Measurements from ENCODE around the gene MYL7. TPM values are rescaled to one million over a fixed set of nuclear protein-coding genes. Genes with fewer than 3 reads are reported as not detected.

The MYL7 gene
- polyA plus RNA-seq, 10 donors, result 2.4 to 11.2 (median 5.4) TPM

DNA sequence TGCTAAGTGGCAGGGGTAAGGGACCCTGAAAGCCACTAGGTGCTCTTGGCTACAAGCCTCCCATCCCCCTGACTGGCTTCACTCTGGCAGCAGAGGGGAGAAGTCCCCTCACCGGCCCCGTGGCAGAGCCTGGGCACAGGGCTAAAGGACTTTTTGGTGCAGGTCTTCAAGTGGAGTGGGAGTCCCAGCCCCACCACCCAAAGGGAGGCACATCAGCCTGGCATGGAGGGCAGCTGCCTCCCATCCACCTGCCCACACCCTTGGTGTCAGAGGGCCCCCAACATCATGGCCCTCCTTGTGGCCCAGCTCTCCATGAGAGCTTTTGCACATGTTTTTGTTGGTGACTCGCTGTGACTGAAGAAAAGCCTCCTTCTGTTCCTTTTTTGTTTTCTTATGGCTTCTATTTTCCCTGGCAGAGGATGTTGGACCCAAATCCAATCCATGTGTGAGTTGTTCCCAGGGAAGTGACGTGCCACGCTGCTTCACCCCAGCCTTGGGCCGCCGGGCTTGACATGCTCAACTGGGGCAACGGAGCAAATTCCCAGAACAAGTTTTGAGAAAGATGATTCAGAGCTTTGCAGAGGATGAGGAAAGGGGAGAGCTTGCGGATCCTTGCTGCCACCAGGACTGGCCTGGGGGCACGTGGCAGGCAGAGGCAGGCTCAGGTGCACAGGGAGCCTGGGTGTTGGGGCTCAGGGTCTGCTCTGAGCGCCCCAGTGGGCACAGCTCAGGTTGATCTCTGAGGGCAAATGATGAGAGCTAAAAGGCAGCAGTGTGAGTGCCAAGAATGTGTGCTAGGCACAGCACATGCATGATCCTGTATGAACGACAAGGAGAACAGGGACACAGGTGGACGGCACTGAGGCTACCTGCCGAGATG lies 38.9 kb downstream of the MYL7 start:
- DNase-seq, result peak in 1 of 3 donors; percentile 50

DNA sequence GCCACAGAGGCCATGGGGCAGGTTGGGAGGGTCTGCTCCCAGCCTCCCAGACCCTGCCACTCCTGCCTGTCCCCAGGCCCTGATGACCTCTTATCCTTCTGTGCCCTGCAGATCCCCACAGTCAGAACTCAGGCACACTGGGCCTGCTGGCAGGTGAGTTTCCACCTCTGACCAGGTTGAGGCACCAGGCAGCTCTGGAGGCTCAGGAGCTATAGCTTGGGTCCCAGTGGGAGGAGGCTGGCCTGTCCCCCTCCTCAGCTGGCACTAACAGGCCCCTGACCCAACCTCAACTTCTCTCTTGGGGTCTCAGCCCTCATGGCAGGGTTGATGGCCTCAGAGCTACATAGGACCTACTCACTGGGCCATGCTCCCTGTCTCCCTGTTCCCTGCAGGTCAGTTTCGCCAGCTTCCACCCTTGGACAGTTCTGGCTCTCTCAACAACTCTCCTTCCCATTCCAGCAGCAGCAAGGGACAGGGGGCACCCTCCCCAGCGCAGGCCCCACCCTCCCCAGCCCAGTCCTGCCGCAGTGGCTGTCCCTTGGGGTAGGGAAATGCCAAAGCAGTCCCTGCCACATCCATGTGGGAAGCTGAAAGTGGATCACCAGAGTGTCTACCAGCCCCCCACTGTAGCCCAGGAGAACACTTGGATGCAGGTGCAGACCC lies 39.7 kb downstream of the MYL7 start:
- no peak for DNase-seq

DNA sequence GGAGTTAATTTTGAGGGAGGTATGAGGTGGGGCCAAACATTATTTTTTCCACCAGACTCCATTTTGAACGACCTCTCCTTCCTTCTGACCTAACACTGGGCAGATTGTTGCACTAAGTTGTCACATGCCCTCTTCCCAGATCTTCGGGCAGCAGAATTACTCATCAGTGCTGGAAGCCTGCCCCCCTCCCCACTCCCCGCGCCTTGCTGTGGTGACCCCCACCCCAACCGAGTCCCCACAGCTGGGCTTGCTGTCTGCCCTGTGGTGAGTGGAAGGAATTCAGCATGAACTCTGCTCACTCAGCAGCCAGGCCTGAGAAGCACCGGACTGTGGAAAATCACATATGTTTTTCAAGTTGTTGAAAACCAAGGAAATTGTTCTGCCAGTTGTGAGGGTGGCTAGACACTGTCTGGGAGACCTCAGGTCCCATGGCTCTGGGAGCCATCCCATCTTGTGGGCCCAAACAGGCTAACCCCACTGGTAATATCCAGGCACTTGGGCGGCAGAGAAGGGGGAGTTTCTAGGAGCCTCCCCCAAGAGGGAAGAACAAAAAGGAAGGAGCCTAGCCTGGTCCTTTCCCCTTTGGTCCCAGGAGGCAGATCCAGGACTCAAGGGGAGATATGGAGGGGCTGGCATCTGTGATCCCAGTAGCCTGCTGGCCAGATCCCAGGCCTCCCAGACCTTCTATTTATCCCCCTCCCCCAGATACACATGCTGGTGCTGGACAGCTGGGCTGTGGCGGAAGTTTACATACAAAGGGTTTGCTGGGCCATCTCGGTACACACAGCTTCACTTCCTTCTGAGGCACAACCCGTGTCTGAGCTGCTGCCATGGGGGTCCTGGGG lies 40.5 kb downstream of the MYL7 start:
- peak in 1 of 3 donors; percentile 73 for DNase-seq

DNA sequence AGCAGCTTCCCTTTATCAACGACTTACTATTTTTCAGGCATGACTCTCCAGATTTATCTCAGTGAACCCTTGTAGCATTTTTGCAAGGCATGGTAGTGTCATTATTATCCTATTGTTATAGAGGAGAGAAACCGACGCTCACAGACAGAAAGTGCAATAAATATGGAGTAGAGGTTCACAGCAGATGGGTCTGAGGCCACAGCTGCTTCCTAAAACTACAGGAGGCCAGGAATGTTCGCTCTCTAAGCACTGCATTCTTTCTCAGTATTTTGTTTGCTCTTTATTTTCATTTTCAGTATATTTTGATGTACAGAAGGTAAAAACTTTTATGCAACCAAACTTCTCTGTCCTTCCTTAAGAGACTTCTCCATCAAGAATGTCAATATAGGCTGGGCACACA lies 41.5 kb downstream of the MYL7 start:
- DNase-seq, result no peak

DNA sequence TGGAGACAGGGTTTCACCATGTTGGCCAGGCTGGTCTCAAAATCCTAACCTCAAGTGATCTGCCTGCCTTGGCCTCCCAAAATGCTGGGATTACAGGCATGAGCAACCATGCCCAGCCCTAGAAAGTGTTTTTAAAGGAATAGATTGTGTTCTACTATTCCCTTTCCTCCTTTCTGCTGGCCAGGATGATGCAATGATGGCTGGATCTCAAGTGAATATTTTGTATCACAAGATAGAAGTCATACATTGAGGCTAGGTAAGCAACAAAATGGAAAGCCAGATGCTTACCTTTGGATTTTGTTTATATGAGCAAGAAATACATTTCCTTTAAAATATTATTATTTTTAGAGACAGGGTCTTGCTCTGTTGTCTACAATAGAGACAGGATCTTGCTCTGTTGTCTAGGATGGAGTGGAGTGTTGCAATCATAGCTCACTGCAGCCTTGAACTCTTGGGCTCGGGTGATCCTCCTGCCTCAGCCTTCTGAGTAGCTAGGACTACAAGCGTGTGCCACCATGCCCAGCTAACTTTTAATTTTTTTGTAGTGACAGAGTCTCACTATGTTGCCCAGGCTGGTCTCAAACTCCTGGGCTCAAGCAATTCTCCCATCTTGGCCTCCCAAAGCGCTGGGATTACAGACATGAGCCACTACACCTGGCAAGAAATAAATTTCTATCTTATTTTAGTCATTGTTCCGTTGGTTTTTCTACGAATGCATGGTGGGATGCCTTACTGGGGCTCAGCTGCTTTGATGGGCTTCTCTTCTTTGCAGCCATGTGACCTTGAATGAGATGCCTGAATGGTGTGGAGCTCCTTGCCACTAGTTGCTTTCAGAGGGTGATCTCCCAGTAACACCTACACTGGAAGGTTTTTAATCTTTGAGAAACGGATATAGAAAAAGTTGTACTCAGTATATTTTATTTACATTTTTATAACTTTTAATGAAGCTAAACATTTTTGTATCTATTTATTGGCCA lies 42.8 kb downstream of the MYL7 start:
- no peak for DNase-seq

DNA sequence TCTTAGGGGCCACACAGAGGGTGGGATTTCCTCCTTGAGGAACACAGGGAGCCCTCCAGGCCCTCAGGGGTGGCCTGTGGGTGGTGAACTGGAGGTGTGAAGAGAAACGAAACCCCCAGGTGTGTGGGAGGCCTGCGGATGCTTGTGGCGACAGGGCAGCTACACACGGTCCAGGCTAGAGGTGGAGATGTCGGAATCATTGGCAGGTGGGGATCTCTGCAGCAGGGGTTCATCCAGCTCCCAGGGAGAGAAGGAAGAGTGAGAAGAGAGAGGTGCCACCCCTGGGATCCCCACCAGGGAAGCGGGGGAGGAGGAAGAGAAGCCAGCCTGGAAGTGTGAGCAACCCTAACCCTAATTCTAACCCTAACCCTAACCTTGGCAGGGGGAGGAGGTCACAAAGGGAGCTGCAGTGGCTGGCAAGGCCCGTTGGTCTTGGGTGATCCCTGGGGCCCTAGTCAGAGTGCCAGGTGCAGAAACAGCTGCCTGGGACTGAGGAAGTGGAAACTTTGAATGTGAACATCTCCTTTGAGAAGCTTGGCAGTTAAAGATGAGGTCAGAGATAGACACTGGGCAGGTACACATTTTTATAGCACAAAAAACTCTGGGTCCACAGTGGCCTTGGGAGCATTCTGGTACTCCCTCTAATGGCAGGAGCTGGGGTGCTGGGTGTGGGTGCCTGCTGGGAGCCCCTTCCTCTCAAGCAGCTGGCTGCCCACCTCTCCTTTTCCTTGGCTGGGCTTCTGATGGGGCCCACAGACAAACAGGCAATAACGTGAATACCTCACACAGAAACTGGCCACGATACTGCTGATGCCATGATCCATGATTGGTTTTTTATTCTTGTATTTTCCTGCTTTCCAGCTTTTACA lies 43.8 kb downstream of the MYL7 start:
- DNase-seq, result no peak

DNA sequence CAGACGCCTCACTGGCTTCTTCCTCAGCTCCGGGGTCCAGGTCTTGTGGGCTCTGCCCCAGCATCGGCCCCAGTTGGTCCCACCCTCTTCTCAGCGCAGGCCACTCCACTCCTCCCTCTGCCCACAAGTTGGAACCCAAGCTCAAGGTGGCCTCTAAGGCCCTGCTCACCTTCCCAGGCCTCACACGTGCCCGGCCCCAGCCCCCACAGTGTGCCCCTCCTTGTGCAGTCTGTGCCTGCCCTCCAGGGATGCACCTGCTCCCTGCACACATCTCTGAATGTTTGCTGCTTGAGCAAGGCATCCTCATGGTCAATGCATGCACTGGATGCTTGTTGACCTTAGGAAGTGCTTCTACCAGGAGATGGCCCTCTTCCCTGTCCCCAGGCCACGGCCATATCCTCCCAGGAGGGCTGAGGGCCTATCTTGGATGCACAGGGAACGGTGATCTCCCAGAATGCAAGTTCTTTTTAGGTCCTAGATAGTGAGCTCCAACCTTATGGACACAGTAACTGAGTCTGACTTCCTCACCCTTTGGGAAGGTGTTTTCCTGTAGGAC lies 44.7 kb downstream of the MYL7 start:
- DNase-seq, result no peak

DNA sequence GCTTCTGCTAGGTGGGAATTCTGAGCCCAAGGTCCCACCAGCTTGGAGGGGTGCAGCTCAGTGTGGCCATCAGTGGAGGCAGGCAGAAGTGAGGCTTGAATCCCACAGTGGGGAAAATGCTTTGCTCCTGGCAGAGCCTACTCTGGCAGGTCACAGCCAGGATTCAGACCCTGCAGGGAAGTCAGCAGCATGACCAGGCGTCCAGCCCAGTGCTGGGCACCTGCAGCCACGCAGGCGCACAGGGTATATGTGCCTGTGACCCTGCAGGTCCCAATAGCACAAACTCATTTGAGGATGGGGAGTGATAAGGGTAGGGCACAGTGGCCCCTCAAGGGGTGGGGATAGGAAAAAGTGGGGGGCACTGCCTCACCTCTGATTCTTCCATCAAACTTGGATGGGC lies 45.4 kb downstream of the MYL7 start:
- DNase-seq, result no peak

DNA sequence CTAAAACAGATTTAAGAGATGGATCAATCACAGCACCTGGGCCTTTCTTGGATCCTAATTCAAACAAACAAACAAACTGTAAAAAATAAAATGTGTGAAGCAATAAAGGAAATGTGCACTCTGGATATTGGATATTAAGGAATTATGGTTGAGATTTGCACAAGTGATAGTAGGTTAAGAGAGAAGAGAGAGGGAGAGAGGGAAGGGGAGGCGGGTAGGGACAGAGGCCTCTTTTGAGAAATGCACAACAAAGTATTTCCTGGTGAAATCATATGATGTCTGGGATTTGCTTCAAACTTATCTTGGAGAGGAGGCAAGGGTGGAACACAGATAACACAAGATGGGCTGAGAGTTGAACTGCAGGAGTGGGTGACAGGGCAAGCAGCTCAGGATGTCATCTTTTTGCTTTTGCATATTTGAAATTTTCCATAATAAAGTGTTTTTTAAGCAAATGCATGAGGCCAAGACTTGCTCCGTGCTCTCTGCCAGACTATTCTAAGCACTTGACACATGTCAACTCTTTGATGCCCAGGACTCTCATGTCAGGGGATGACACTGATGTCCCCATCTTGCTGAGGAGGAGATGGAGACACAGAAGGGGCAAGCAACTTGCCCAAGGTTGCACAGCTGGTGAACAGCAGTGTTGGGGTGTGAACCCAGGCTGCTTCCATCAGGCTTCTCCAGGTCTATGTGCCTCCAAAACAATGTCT lies 46.1 kb downstream of the MYL7 start:
- peak in 1 of 3 donors; percentile 57 for DNase-seq

DNA sequence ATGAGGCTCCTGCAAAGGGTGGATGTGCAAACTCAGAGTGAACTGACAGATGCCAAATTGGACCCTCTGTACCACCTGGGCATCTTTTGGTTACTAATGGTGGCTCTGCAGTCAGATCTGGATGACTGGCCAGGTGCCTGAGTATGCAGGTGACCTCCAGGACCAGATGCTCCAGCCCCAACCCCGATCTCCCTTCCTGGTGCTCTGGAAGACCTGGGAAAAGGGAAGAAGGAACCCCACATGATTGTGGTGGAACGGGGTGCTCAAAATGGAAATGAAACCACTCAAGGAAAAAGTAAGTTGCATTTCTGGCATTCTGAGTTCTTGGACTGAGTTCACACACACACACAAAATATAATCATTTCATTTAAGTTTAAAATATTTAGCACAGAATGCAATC lies 46.8 kb downstream of the MYL7 start:
- DNase-seq, result peak in 1 of 3 donors; percentile 30

DNA sequence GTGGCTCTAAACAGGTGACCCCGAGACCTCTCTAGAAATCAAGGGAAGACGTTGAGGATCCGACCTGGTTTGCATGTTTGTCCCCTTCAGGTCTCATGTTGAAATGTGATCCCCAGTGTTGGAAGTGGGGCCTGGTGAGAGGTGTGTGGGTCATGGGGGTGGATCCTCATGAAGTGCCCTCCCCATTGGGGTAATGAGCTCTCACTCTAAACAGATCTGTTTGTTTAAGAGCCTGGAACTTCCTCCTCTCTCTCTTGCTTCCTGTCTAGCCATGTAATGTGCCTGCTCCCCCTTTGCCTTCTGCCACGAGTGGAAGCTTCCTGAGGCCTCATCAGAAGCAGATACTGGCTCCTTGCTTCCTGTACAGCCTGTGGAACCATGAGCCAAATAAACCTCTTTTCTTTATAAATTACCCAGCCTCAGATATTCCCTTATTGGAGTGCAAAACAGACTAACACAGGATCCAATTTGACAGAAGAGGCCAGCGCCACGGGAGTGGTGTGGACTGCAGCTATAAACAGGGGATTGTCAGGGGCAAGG lies 48.0 kb downstream of the MYL7 start:
- no peak for DNase-seq

Other genes with a start within 250 kb of the MYL7 start
- 10 to 100 TPM; 15.7 to 22.7 (median 20.4) TPM for gene URGCP, start 234.7 kb downstream of the MYL7 start, polyA plus RNA-seq (ENCODE audit: insufficient read length in 10 of 10)
- 10 to 100 TPM; 14.6 to 23.6 (median 20.4) TPM for gene UBE2D4, start 214.9 kb downstream of the MYL7 start, polyA plus RNA-seq (ENCODE audit: insufficient read length in 10 of 10)
- gene SPDYE1, start 143.4 kb downstream of the MYL7 start, polyA plus RNA-seq (ENCODE audit: insufficient read length in 10 of 10), result 1 to 10 TPM in 3 of 10 donors, under 1 TPM in 7; 0.20 to 2.0 (median 0.73) TPM
- gene DBNL, start 96.6 kb downstream of the MYL7 start, polyA plus RNA-seq (ENCODE audit: insufficient read length in 10 of 10), result 10 to 100 TPM; 33.9 to 60.6 (median 44.6) TPM
- 100 to 1,000 TPM; 100 to 285 (median 240) TPM for gene PGAM2, start 75.8 kb downstream of the MYL7 start, polyA plus RNA-seq (ENCODE audit: insufficient read length in 10 of 10)
- gene POLM, start 58.8 kb downstream of the MYL7 start, polyA plus RNA-seq (ENCODE audit: insufficient read length in 10 of 10), result 10 to 100 TPM in 9 of 10 donors, 1 to 10 TPM in 1; 9.3 to 18.8 (median 11.3) TPM
- 100 to 1,000 TPM in 4 of 10 donors, 10 to 100 TPM in 6; 58.9 to 135 (median 84.9) TPM for gene AEBP1, start 37.0 kb downstream of the MYL7 start, polyA plus RNA-seq (ENCODE audit: insufficient read length in 10 of 10)
- 10 to 100 TPM; 61.0 to 89.1 (median 77.6) TPM for gene POLD2, start 17.8 kb downstream of the MYL7 start, polyA plus RNA-seq (ENCODE audit: insufficient read length in 10 of 10)
- 1 to 10 TPM; 2.5 to 4.8 (median 4.0) TPM for gene GCK, start 48.1 kb upstream of the MYL7 start, polyA plus RNA-seq (ENCODE audit: insufficient read length in 10 of 10)
- 10 to 100 TPM; 62.1 to 80.3 (median 68.6) TPM for gene YKT6, start 59.6 kb upstream of the MYL7 start, polyA plus RNA-seq (ENCODE audit: insufficient read length in 10 of 10)
- gene CAMK2B, start 184.3 kb upstream of the MYL7 start, polyA plus RNA-seq (ENCODE audit: insufficient read length in 10 of 10), result 10 to 100 TPM in 8 of 10 donors, 1 to 10 TPM in 2; 4.0 to 19.0 (median 12.2) TPM